GF-D8 (cell line): ENCODE data around the gene PPIG.
"Not testable (repeated sequence)": the region's sequence is repeated elsewhere in the genome, so short reads cannot be mapped to it uniquely, and the experiment has no call there.

Source experiments
- DNase-seq: peaks from one replicate; lab custom pipeline; 2025; lab: John Stamatoyannopoulos, UW

The PPIG gene

DNA sequence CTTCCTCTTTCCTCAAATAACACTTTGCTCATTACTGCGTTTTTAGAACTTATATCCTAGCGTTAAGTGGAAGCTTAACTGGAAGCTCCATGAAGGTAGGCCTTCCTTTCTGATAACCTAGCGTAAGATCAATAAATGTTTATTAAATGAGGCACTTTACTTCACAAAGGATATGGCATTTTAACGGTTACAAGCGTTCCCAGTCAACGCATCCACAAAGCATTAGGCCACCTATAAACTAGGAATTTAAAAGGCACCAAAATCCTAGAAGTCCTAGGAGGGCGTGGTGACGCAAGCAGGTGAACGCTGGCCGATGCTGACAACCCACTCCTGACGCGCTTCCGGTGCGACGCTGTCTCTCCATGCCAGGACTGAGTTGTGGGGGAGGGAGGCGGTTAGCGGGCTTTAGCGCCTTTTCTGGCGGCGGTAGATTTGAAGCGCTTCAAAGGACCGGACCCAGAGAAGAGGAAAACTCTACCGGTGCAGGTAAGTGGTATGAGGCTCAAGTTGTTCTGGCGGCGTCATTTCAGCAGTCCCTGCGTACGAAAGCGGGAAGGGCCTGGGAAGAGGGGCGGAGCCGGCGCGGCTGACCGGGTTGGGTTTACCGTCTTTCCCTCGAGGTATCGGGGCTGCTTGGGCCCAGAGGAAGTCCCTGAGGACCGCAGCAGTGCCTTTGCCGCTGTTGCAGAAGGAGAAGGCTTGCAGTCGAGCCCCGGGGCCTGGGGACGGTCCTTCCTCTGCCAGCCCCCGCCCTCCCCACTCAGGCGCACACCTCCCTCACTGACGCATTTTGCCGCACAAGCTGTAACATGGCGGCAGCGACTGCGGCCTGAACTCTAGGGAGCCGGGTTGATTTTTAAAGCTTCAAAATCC lies at the start of gene PPIG:
Gene PPIG, plus strand, starts transcription at position 347 of the 873 bp plus-strand sequence. CDS start 19,691 bp downstream, outside the sequence.
- DNase-seq: peak; percentile 79

GRCh38 chr2:169539460-169539859 lies 44.7 kb upstream of the PPIG start:
- not testable (repeated sequence) for DNase-seq

GRCh38 chr2:169540146-169540545 lies 44.0 kb upstream of the PPIG start:
- no peak for DNase-seq

DNA sequence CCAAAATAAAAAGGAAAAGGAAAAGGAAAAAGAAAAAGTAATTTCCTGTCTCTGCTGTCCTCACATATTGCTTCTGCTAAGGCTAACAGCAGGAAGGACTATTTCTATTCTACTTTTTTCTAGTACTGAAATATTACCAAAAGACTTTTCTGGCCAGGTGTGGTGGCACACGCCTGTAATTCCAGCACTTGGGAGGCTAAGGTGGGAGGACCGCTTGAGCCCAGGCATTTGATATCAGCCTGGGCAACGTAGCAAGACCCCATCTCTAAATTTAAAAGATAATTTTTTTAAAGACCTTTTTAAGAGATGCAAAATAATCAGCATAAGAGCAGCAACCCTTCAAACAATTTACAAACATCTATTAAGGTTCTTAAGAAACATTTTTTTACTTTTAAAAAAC lies 41.7 kb upstream of the PPIG start:
- DNase-seq: no peak

- DNase-seq: no peak
Observed at GRCh38 chr2:169546756-169547155, 37.4 kb upstream of the PPIG start.

DNA sequence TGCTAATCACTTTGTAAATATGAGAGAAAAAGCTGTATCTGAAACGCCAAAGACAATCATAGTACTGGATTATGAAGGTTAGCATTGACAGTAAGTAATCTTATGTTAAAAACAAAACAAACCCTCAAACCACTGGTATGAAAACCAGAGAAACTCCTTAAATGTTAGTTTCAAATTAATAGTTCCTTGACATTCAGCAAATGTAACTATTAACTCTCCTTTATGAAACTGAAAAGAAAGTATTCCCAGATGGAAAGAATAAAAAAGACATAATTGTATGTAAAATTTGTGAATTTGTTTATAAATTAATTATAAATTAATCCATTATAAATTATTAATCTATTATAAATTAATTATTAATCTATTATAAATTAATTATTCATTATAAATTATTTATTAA lies 22.8 kb upstream of the PPIG start:
- DNase-seq: no peak

DNA sequence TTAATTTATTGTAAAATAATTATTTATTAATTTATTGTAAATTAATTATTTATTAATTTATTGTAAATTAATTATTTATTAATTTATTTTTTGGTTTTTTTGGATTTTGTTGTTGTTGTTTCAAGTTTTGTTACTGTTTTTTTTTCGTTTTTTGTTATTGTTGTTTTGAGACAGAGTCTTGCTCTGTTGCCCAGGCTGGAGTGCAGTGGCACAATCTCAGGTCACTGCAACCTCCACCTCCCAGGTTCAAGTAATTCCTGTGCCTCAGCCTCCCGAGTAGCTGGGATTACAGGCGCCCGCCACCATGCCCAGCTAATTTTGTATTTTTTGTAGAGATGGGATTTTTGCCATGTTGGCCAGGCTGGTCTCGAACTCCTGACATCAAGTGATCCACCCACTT lies 22.1 kb upstream of the PPIG start:
- DNase-seq: not testable (repeated sequence)

GRCh38 chr2:169562519-169562918 lies 21.6 kb upstream of the PPIG start:
- DNase-seq: no peak

DNA sequence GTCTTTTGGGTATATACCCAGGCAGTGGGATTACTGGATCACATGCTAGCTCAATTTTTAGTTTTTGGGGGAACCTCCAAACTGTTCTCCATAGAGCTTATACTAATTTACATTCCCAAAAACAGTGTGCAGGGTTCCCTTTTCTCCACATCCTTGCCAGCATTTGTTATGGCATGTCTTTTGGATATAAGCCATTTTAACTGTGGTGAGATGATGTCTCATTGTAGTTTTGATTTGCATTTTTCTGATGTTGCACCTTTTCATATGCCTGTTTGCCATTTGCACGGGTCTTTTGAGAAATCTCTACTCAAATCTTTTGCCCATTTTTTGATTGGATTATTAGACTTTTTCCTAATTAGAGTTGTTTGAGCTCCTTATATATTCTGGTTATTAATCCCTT lies 18.5 kb upstream of the PPIG start:
- DNase-seq: no peak

GRCh38 chr2:169569948-169570347 lies 14.2 kb upstream of the PPIG start:
- DNase-seq: no peak

- DNase-seq: not testable (repeated sequence)
Observed at GRCh38 chr2:169570752-169571151, 13.4 kb upstream of the PPIG start.

- DNase-seq: no peak
Observed at GRCh38 chr2:169571571-169571970, 12.6 kb upstream of the PPIG start.

GRCh38 chr2:169572189-169572588 lies 12.0 kb upstream of the PPIG start:
- DNase-seq: no peak

DNA sequence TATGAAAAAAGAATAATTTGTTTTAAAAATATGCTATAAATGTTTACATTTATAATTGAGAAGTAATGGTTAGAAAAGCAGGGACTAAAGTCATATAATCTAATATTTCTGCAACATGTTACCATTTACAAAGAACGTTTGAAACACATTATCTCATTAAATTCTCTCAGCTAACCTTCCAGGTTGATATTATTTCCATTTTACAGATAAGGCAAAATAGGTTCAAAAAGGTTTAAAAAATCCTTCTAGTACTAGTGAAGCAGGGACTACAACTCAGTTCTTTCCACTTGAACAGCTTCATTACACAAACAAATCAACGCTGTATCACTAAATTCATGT lies 11.4 kb upstream of the PPIG start:
- no peak for DNase-seq

DNA sequence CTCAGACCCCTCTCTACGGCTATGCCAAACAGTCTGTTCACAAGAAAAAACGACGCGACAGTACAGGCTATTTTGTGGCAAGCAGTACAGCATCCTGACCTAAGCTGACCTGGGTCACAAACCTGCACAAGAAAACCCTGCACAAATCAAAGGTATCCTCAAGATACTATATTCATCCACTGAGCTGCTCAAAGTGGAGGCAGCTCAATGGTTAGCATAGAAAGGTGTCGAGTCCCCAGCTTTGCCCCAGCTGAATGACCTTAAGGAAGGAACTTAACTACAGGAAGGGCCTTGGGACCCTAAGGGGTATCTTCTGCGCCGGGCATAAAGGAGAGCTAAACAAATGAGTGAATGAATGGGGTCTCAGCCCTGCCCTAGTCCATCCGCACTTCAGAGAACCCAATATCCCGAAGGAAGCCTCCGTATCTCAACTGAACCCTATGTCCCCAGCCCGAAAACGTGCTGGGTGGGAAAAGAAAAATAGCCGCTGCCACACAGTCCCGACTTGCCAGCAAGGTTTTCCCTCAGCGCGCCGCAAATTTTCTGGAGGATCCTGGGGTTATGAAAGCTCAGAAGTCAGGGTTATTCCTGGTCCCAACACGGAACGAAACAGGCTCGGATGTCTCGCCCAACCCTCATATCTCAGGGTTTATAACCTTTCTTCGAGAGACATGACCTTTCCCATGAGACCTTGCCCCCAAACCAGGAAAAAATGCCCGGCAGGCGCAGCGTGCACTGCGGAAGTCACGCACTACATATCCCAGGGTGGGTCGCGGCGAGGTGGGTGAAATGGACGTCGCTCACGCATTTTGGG lies 10.8 kb upstream of the PPIG start, which contains the start of gene FASTKD1:
Gene FASTKD1, minus strand, starts transcription at position 706 of the 814 bp plus-strand sequence. CDS start 1,836 bp downstream, outside the sequence.
- peak; percentile 90 for DNase-seq

DNA sequence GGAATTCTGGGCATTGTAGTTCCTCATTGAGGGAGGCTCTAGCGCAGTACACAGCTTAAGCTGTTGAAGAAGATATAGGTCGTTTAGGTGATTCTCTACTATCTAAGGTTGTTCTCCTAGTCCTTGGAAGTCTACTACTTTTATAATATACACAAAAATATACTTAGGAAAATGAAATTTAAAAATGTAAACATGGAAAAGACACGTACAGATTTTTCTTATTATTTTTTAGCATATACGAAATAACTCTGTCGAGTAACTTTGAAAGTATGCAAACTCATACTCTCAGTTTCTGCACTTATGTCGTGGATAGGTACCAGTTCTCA lies 10.2 kb upstream of the PPIG start:
- DNase-seq: no peak

DNA sequence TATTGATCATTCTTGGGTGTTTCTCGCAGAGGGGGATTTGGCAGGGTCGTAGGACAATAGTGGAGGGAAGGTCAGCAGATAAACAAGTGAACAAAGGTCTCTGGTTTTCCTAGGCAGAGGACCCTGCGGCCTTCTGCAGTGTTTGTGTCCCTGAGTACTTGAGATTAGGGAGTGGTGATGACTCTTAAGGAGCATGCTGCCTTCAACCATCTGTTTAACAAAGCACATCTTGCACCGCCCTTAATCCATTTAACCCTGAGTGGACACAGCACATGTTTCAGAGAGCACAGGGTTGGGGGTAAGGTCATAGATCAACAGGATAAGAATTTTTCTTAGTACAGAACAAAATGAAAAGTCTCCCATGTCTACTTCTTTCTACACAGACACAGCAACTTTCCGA lies 9.6 kb upstream of the PPIG start:
- DNase-seq: not testable (repeated sequence)

DNA sequence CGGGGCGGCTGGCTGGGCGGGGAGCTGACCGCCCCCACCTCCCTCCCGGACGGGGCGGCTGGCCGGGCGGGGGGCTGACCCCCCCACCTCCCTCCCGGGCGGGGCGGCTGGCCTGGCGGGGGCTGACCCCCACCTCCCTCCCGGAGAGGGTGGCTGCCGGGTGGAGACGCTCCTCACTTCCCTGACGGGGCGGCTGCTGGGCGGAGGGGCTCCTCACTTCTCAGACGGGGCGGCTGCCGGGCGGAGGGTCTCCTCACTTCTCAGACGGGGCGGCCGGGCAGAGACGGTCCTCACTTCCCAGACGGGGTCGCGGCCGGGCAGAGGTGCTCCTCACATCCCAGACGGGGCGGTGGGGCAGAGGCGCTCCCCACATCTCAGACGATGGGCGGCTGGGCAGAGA lies 8.9 kb upstream of the PPIG start:
- not testable (repeated sequence) for DNase-seq

- DNase-seq: no peak
Observed at GRCh38 chr2:169579044-169579443, 5.1 kb upstream of the PPIG start.

DNA sequence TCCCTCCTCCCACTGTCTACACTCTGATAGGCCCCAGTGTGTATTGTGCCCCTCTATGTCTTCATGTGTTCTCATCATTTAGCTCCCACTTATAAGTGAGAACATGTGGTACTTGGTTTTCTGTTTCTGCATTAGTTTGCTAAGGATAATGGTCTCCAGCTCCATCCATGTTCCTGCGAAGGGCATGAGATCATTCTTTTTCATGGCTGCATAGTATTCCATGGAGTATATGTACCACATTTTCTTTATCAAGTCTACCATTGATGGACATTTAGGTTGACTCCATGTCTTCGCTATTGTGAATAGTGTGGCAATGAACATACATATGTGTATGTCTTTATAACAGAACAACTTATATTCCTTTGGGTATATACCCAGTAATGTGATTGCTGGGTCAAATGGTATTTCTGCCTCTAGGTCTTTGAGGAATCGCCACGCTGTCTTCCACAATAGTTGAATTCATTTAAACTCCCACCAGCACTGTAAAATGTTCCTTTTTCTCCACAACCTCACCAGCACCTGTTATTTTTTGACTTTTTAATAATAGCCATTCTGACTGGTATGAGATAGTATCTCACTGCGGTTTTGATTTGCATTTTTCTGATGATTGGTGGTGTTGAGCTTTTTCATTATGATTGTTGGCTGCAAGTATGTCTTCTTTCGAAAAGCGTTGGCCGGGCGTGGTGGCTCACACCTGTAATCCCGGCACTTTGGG lies 1.4 kb upstream of the PPIG start:
- DNase-seq: not testable (repeated sequence)

GRCh38 chr2:169583518-169583917 lies 633 bp upstream of the PPIG start:
- no peak for DNase-seq

GRCh38 chr2:169585673-169586072 lies 1.5 kb downstream of the PPIG start:
- no peak for DNase-seq

- DNase-seq: no peak
Observed at GRCh38 chr2:169590804-169591203, 6.7 kb downstream of the PPIG start.
